B cell (primary cell): ENCODE data around the gene LRG1. TPM values are rescaled to one million over a fixed set of nuclear protein-coding genes. Genes with fewer than 3 reads are reported as not detected.

Source experiments
- ATAC-seq: fragments of 200-7000 bp; cut with Tn5 transposase; one replicate; pipeline ENCODE4 v1.10.0; 2021; ENCODE audit warnings: low read depth, mild to moderate bottlenecking, moderate number of reproducible peaks, moderate library complexity
- CTCF ChIA-PET: fragments of 350-600 bp; sonication (Branson Sonifier 250); formaldehyde crosslinking; loops from one replicate; lab custom pipeline; 2021; ENCODE audit warnings: antibody characterized with exemption, inconsistent platforms; lab: Charles Lee
- POLR2A ChIA-PET: fragments of 350-600 bp; sonication (Branson Sonifier 250); formaldehyde crosslinking; loops from one replicate; lab custom pipeline; 2021; ENCODE audit warnings: antibody characterized with exemption; lab: Charles Lee
- DNase-seq: peaks from one replicate; pipeline ENCODE4 v3.0.0; 2013
- H2AFZ ChIP-seq: 2 replicates; pipeline ENCODE4 v1.6.1; 2012; ENCODE audit warnings: mild to moderate bottlenecking, low read depth, low read length; ENCODE audit not compliant: insufficient read depth, poor library complexity, severe bottlenecking
- H3K27ac ChIP-seq, 2 donors: 1 replicate in 1 of 2; 2 replicates in 1 of 2; pipeline ENCODE4 v1.5.1; 2012 to 2013; ENCODE audit warnings: low read length in 2 of 2, mild to moderate bottlenecking in 2 of 2, moderate library complexity in 1 of 2
- H3K27me3 ChIP-seq, 4 experiments: fragments of 200-600 bp in 1 of 4; sonication (generic) in 1 of 4; replicated peaks in 1 of 4; 1 replicate in 2 of 4; 2 replicates in 2 of 4; pipeline versions ENCODE4 v1.6.1 to v1.7.0; 2013 to 2016; ENCODE audit warnings: low read length in 3 of 4, mild to moderate bottlenecking in 2 of 4, mixed read lengths in 1 of 4, moderate library complexity in 1 of 4; ENCODE audit not compliant: insufficient read depth in 4 of 4, control insufficient read depth in 3 of 4; ENCODE audit errors: control extremely low read depth in 1 of 4
- H3K36me3 ChIP-seq, 2 experiments: replicated peaks in 1 of 2; 1 replicate in 1 of 2; 2 replicates in 1 of 2; pipeline versions ENCODE4 v1.6.1 to v1.7.1; 2013; ENCODE audit warnings: low read length in 1 of 2; ENCODE audit not compliant: insufficient read depth in 2 of 2, control insufficient read depth in 1 of 2; ENCODE audit errors: control extremely low read depth in 1 of 2, extremely low read depth in 1 of 2
- H3K4me1 ChIP-seq, 2 donors: fragments of 200-600 bp in 1 of 2; sonication (generic) in 1 of 2; 1 replicate in 1 of 2; 2 replicates in 1 of 2; pipeline versions ENCODE4 v1.5.1 to v1.6.1; 2013 to 2017; ENCODE audit warnings: low read length in 2 of 2; ENCODE audit not compliant: control insufficient read depth in 2 of 2, insufficient read depth in 2 of 2
- H3K4me2 ChIP-seq: replicated peaks from 2 replicates; pipeline ENCODE3; 2012; ENCODE audit warnings: mild to moderate bottlenecking, low read depth, low read length; ENCODE audit not compliant: poor library complexity, severe bottlenecking
- H3K4me3 ChIP-seq, 5 experiments: fragments of 200-600 bp in 1 of 5; sonication (generic) in 1 of 5; 1 replicate in 3 of 5; 2 replicates in 2 of 5; pipeline versions ENCODE4 v1.5.1 to v1.7.0; 2011 to 2016; ENCODE audit warnings: low read length in 4 of 5, mild to moderate bottlenecking in 4 of 5, low read depth in 2 of 5, control low read depth in 1 of 5, moderate library complexity in 1 of 5; ENCODE audit not compliant: insufficient read depth in 1 of 5; ENCODE audit errors: control extremely low read depth in 1 of 5, extremely low read depth in 1 of 5
- H3K79me2 ChIP-seq: fragments of 200-600 bp; sonication (generic); one replicate; pipeline ENCODE4 v1.6.0; 2016; ENCODE audit warnings: low read length; ENCODE audit not compliant: control insufficient read depth, insufficient read depth
- H3K9ac ChIP-seq: fragments of 200-600 bp; sonication (generic); 2 replicates; pipeline ENCODE4 v1.6.1; 2017; ENCODE audit warnings: mild to moderate bottlenecking, low read length, moderate library complexity
- H3K9me3 ChIP-seq, 3 donors: one replicate each; pipeline versions ENCODE4 v1.6.1 to v1.7.1; 2013; ENCODE audit warnings: low read length in 2 of 3; ENCODE audit not compliant: control insufficient read depth in 2 of 3, insufficient read depth in 1 of 3; ENCODE audit errors: control extremely low read depth in 1 of 3
- H4K20me1 ChIP-seq: 2 replicates; pipeline ENCODE4 v1.6.0; 2012; ENCODE audit warnings: mild to moderate bottlenecking, low read length; ENCODE audit not compliant: insufficient read depth, control insufficient read depth, poor library complexity, severe bottlenecking
- H3K27ac Mint-ChIP-seq: one replicate; pipeline ENCODE4 v1.8.0; 2021; ENCODE audit warnings: mixed read lengths
- H3K27me3 Mint-ChIP-seq: one replicate; pipeline ENCODE4 v1.8.0; 2021; ENCODE audit warnings: mixed read lengths
- H3K4me1 Mint-ChIP-seq: one replicate; pipeline ENCODE4 v1.8.0; 2021; ENCODE audit warnings: mixed read lengths
- H3K4me3 Mint-ChIP-seq: one replicate; pipeline ENCODE4 v1.8.0; 2021; ENCODE audit warnings: mixed read lengths
- H3K9me3 Mint-ChIP-seq: one replicate; pipeline ENCODE4 v1.8.0; 2022; ENCODE audit warnings: mixed read lengths; ENCODE audit not compliant: insufficient read depth
- EZH2 ChIP-seq: IDR thresholded peaks from 2 replicates; pipeline ENCODE4 v1.6.1; 2012; ENCODE audit warnings: borderline replicate concordance, low read depth, mild to moderate bottlenecking, moderate library complexity, low read length; ENCODE audit not compliant: insufficient read depth, poor library complexity, severe bottlenecking
- WGBS: methylation state at CpG from one replicate; pipeline ENCODE4 v1.1.5; 2013; ENCODE audit warnings: missing lambda C conversion rate; ENCODE audit not compliant: insufficient coverage; 5-methylcytosine and 5-hydroxymethylcytosine counted together
- intact Hi-C: fragments of 100-400 bp; cut with micrococcal nuclease; formaldehyde crosslinking; loops from one replicate; pipeline ENCODE4 v1.10.0; 2022
- polyA minus RNA-seq: library from RNA; depleted of rRNA, polyadenylated mRNA; stranded (reverse); fragments of >200 nt; gene quantifications from 2 replicates; pipeline ENCODE4 v1.2.3, GENCODE V29; 2012
- polyA plus RNA-seq: library from polyadenylated mRNA; depleted of rRNA; stranded (reverse); fragments of >200 nt; gene quantifications from 2 replicates; pipeline ENCODE4 v1.2.3, GENCODE V29; 2012
- total RNA-seq, 2 donors: library from RNA; stranded (reverse); fragments of 120-200 nt in 1 of 2; gene quantifications; 1 replicate in 1 of 2; 2 replicates in 1 of 2; pipeline versions ENCODE4 v1.2.3 to v1.2.4, GENCODE V29; 2013 to 2022
- TF ChIP-seq, protein P1 (sequence below): fragments of 200-600 bp; IDR thresholded peaks from one replicate; pipeline ENCODE4 v1.8.0; 2022; ENCODE audit warnings: antibody characterized with exemption, mild to moderate bottlenecking

LRG1 gene, protein sequence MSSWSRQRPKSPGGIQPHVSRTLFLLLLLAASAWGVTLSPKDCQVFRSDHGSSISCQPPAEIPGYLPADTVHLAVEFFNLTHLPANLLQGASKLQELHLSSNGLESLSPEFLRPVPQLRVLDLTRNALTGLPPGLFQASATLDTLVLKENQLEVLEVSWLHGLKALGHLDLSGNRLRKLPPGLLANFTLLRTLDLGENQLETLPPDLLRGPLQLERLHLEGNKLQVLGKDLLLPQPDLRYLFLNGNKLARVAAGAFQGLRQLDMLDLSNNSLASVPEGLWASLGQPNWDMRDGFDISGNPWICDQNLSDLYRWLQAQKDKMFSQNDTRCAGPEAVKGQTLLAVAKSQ
- 0.27 and 0.32 TPM in 2 replicates for total RNA-seq
- total RNA-seq (2013) = 0.14 TPM
- 0.21 and 0.48 TPM in 2 replicates for polyA plus RNA-seq
- 0.26 and 0.78 TPM in 2 replicates for polyA minus RNA-seq

- H3K36me3 ChIP-seq = no peaks in the 10 kb centered on the region
- no peaks in the 10 kb centered on the region for H4K20me1 ChIP-seq
- ChIA-PET CTCF (interaction anchor here (0.6 to 1.5 kb wide), 4 partner anchors 15 to 96 kb away, joined by 3 to 6 read pairs (median 4); no protein-coding TSS in a partner anchor), POLR2A (interaction anchor here (0.5 kb wide), 1 partner anchor 10 kb away, joined by 8 read pairs; no protein-coding TSS in a partner anchor)
- H3K27ac ChIP-seq = no peak within 1 kb of the TSS
- peaks cover 16 to 19% of the 10 kb centered on the region in 2 donors for H3K4me1 ChIP-seq
- peak within 1 kb of the TSS in 3 of 5 experiments; percentile 21 to 75 (median 38) for H3K4me3 ChIP-seq
- peaks cover 15% of the 10 kb centered on the region for H3K4me1 Mint-ChIP-seq
- H3K27me3 Mint-ChIP-seq = peaks cover 13% of the 10 kb centered on the region
- TF ChIP-seq, protein P1, sequence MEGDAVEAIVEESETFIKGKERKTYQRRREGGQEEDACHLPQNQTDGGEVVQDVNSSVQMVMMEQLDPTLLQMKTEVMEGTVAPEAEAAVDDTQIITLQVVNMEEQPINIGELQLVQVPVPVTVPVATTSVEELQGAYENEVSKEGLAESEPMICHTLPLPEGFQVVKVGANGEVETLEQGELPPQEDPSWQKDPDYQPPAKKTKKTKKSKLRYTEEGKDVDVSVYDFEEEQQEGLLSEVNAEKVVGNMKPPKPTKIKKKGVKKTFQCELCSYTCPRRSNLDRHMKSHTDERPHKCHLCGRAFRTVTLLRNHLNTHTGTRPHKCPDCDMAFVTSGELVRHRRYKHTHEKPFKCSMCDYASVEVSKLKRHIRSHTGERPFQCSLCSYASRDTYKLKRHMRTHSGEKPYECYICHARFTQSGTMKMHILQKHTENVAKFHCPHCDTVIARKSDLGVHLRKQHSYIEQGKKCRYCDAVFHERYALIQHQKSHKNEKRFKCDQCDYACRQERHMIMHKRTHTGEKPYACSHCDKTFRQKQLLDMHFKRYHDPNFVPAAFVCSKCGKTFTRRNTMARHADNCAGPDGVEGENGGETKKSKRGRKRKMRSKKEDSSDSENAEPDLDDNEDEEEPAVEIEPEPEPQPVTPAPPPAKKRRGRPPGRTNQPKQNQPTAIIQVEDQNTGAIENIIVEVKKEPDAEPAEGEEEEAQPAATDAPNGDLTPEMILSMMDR = no peak
- TF ChIP-seq EZH2 = no peak
- peaks cover 0 to 29% (median 3%) of the 10 kb centered on the region in 4 experiments for H3K27me3 ChIP-seq
- H3K9ac ChIP-seq = no peak within 1 kb of the TSS
- peaks cover 0 to 36% (median 0%) of the 10 kb centered on the region in 3 donors for H3K9me3 ChIP-seq
- peak within 1 kb of the TSS; percentile 59 for H2AFZ ChIP-seq
- H3K4me3 Mint-ChIP-seq = peak within 1 kb of the TSS; percentile 64
- 87% methylated on average over 9 of the region's 14 CpGs for WGBS
- H3K4me2 ChIP-seq = peak within 1 kb of the TSS; percentile 33
- H3K9me3 Mint-ChIP-seq = no peaks in the 10 kb centered on the region
- H3K79me2 ChIP-seq = no peaks in the 10 kb centered on the region
- intact Hi-C loops = no loop called here
- peak within 1 kb of the TSS; percentile 41 for H3K27ac Mint-ChIP-seq
- ATAC-seq (peak; percentile 41), DNase-seq (no peak)
These were observed at the start of gene LRG1 for GRCh38 chr19:4539693-4540581. LRG1 (minus strand) TSS chr19:4540036; CDS start chr19:4540013, 23 bp downstream.
